ENCODE data around the gene MRPL48. TPM values are rescaled to one million over a fixed set of nuclear protein-coding genes. Genes with fewer than 3 reads are reported as not detected.

Gene MRPL48
- total RNA-seq, 1 experiment from 2014 or later, result 57.7 TPM

Other genes with a start within 250 kb of the MRPL48 start
- gene FAM168A, start 189.8 kb upstream of the MRPL48 start, total RNA-seq (2014; rRNA removed; shearing (Covaris generic)), result 13.1 and 14.3 TPM in 2 replicates
- gene PLEKHB1, start 141.3 kb upstream of the MRPL48 start, total RNA-seq (2014; rRNA removed; shearing (Covaris generic)), result 2.3 and 5.8 TPM in 2 replicates
- gene RAB6A, start 26.8 kb upstream of the MRPL48 start, total RNA-seq (2014; rRNA removed; shearing (Covaris generic)), result 63.4 and 73.0 TPM in 2 replicates
- gene COA4, start 89.0 kb downstream of the MRPL48 start, total RNA-seq (2014; rRNA removed; shearing (Covaris generic)), result 138 and 161 TPM in 2 replicates
- gene PAAF1, start 89.1 kb downstream of the MRPL48 start, total RNA-seq (2014; rRNA removed; shearing (Covaris generic)), result 19.5 and 23.3 TPM in 2 replicates
- gene DNAJB13, start 163.2 kb downstream of the MRPL48 start, total RNA-seq (2014; rRNA removed; shearing (Covaris generic)), result not detected in 2 replicates
- gene UCP2, start 195.0 kb downstream of the MRPL48 start, total RNA-seq (2014; rRNA removed; shearing (Covaris generic)), result 32.4 and 43.6 TPM in 2 replicates
- 0.10 TPM in 1 of 2 replicates, not detected in the other for gene UCP3, start 221.2 kb downstream of the MRPL48 start, total RNA-seq (2014; rRNA removed; shearing (Covaris generic))

All from H7 (cell line).